ENCODE data around the gene TMEM270. TPM values are rescaled to one million over a fixed set of nuclear protein-coding genes. Genes with fewer than 3 reads are reported as not detected.

Gene TMEM270
- total and polyA plus RNA-seq, 2 of the 8 experiments (the other 6 are each of a cell fraction or from before 2014, with no cell fraction given): 0.26 TPM; not detected in 1

DNA sequence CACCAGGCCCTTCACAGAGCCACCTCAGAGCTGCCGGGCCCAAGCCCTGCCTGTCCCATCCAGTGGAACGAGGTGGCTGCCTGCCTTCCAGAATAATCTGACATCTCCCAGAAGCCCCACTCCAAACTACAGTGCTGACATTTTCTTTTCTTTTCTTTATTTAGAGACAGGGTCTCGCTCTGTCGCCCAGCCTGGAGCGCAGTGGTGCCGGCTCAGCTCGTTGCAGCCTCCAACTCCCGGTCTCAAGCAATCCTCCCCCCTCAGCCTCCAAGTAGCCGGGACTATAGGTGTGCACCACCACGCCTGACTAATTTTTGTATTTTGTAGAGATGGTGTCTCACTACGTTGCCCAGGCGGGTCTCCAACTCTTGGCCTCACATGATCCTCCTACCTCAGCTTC lies 346 bp downstream of the TMEM270 start:
- Histone ChIP-seq H3K4ac (replicated peaks; ENCODE audit: insufficient read length, low read depth, low read length) (no peak overlapping the region), H4K20me1 (replicated peaks in 1 of 2; ENCODE audit: control insufficient read depth in 1 of 2, insufficient read depth in 2 of 2, low read length in 2 of 2) (peaks cover 0 to under 1% of the 10 kb centered on the region in 2 experiments), H2BK20ac (ENCODE audit: low read length) (no peak overlapping the region), H2BK12ac (ENCODE audit: low read depth, low read length) (no peak overlapping the region), H4K91ac (replicated peaks; ENCODE audit: insufficient read length, low read length) (no peak overlapping the region), H3K9ac (replicated peaks in 1 of 4; ENCODE audit: extremely low read depth in 1 of 4, low read depth in 3 of 4, low read length in 3 of 4) (no peak overlapping the region), H3K79me2 (ENCODE audit: control insufficient read depth in 1 of 2, insufficient read depth in 2 of 2, low read length in 2 of 2) (no peaks in the 10 kb centered on the region), H3K9me3 (ENCODE audit: insufficient read depth in 2 of 2, low read depth in 1 of 2, low read length in 1 of 2) (no peaks in the 10 kb centered on the region), H3K27ac (ENCODE audit: low read depth, low read length) (no peak overlapping the region), H3K4me1 (replicated peaks in 1 of 4; ENCODE audit: control insufficient read depth in 3 of 4, insufficient read depth in 4 of 4, low read length in 3 of 4) (no peaks in the 10 kb centered on the region), H4K5ac (ENCODE audit: insufficient read length, low read depth, low read length) (no peak overlapping the region), H3K4me3 (ENCODE audit: extremely low read depth in 1 of 4, insufficient read depth in 2 of 4, low read depth in 3 of 4, low read length in 4 of 4) (no peak overlapping the region), H3K23ac (ENCODE audit: insufficient read length) (no peak overlapping the region), H3K36me3 (ENCODE audit: control insufficient read depth in 2 of 4, insufficient read depth in 4 of 4, low read length in 3 of 4) (no peaks in the 10 kb centered on the region), H3K23me2 (ENCODE audit: low read depth, low read length) (peaks cover 2% of the 10 kb centered on the region; the same call in 1 of the 2 replicates), H2BK15ac (ENCODE audit: low read length) (no peak overlapping the region), H2AK5ac (ENCODE audit: low read depth, low read length) (no peak overlapping the region), H2BK120ac (replicated peaks; ENCODE audit: low read depth, low read length) (no peak overlapping the region), H2AFZ (ENCODE audit: low read length) (no peak overlapping the region), H3K56ac (replicated peaks; ENCODE audit: insufficient read length, low read depth, low read length) (no peak overlapping the region), H3K18ac (ENCODE audit: extremely low read depth, low read length) (no peak overlapping the region), H3K27me3 (replicated peaks in 1 of 4; ENCODE audit: control insufficient read depth in 3 of 4, extremely low read depth in 1 of 4, insufficient read depth in 3 of 4, low read length in 3 of 4) (peaks cover 0 to 2% (median 0%) of the 10 kb centered on the region in 4 experiments; a peak in 1 of 7 replicates), H3K4me2 (ENCODE audit: insufficient read depth in 1 of 2, low read depth in 2 of 2, low read length in 2 of 2) (no peak overlapping the region), H2BK5ac (ENCODE audit: low read depth, low read length) (no peak overlapping the region), H4K8ac (ENCODE audit: extremely low read depth, insufficient read depth, low read length) (no peak overlapping the region), H3K14ac (ENCODE audit: insufficient read length) (no peak overlapping the region), H3K79me1 (ENCODE audit: low read depth, low read length) (no peaks in the 10 kb centered on the region)
- POLR2A ChIA-PET (ENCODE audit: partially characterized antibody): no interaction called here
- FAIRE-seq: no peak
- CTCF ChIA-PET (ENCODE audit: partially characterized antibody): interaction anchor here (1.7 kb wide), 1 partner anchor 110 kb away, joined by 4 read pairs; no protein-coding TSS in a partner anchor
- WGBS, 2 experiments (ENCODE audit: extremely low coverage in 1 of 2, insufficient coverage in 1 of 2, insufficient read length in 1 of 2, insufficient replicate concordance in 2 of 2, low coverage in 1 of 2, low lambda C conversion rate in 2 of 2, missing lambda C conversion rate in 1 of 2): 96% methylated on average over 11 of the region's 12 CpGs; no CpG with 5 or more reads in 1 of the 2 experiments
- TF ChIP-seq BRCA1 (IDR thresholded peaks at IDR 0.05; ENCODE audit: low read depth, low read length) (no peak), TEAD4 (IDR thresholded peaks at IDR 0.05; ENCODE audit: low read depth, low read length) (no peak), ZNF274 (IDR thresholded peaks at IDR 0.05; ENCODE audit: borderline replicate concordance, extremely low read depth, low read length) (no peak), YY1 (IDR thresholded peaks at IDR 0.05; ENCODE audit: low read depth, low read length) (no peak)
- DNase-seq (ENCODE audit: low read depth in 1 of 2, low spot score in 2 of 2): no peak
